ENCODE measurements around the gene BRCA2. TPM values are rescaled to one million over a fixed set of nuclear protein-coding genes. Genes with fewer than 3 reads are reported as not detected.

The BRCA2 gene
- total RNA-seq, 1 experiment from 2014 or later: 11.9 TPM

DNA sequence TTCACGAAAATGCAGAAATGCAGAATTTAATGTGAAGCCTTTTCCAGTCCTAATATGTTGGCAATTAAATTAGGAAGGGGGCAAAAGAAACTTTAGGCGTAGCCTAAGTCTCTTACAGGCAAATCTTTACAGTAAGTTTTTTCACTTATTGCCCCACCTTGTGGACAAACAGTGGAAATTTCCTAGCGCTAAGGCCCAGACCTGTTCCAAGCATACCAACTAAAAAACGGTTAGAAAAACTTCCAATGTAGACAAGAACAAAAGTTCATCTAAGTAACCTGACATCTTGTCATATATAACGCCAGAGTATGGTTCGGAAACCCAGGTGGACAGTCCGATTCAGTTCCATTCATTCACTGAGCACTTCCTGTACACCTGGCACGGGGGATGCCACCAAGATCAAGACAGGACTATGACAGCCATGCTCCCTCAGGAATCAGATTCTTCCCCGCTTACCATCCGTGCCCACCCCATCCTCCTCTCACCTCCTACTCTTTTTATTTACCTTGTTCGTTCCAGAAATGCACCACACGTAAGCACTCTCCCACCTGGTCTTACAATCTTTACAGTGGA, 5.1 kb upstream of the BRCA2 start:
- Mint-ChIP-seq H3K27ac (ENCODE audit: low read depth, unreplicated experiment) (no peak overlapping the region), H3K27me3 (ENCODE audit: insufficient read depth, unreplicated experiment) (no peaks in the 10 kb centered on the region)

GRCh38 chr13:32311188-32311897, 4.0 kb upstream of the BRCA2 start:
- ChIA-PET CTCF (interaction anchor here (0.5 to 3.0 kb wide), 20 partner anchors 21 to 587 kb away, joined by 3 to 9 read pairs (median 3); partner anchors contain the start of gene FRY), POLR2A (no interaction called here)
- H3K27me3 Mint-ChIP-seq (ENCODE audit: insufficient read depth, unreplicated experiment): no peaks in the 10 kb centered on the region
- H3K27ac Mint-ChIP-seq (ENCODE audit: low read depth, unreplicated experiment): no peak overlapping the region
- BruUV-seq (replicated peaks): no TSS peak
- no peak overlapping the region for H3K4me3 Mint-ChIP-seq (ENCODE audit: unreplicated experiment)
- TF ChIP-seq CTCF (IDR thresholded peaks at IDR 0.05; ENCODE audit: unreplicated experiment): no peak
- no peaks in the 10 kb centered on the region for H3K4me1 Mint-ChIP-seq (ENCODE audit: insufficient read depth, unreplicated experiment)
- no peaks in the 10 kb centered on the region for H3K9me3 Mint-ChIP-seq (ENCODE audit: unreplicated experiment)
- DNase-seq (ENCODE audit: unreplicated experiment): no peak
- no peaks in the 10 kb centered on the region for H3K36me3 Mint-ChIP-seq (ENCODE audit: insufficient read depth, unreplicated experiment)
- intact Hi-C loops (cut with micrococcal nuclease): loop anchor here (2.0 kb wide), 1 partner anchor 399 kb away; no protein-coding TSS in a partner anchor

More for the DNA sequence above, 5.1 kb upstream of the BRCA2 start:
- Mint-ChIP-seq H3K4me1 (ENCODE audit: insufficient read depth, unreplicated experiment) (no peaks in the 10 kb centered on the region), H3K9me3 (ENCODE audit: unreplicated experiment) (no peaks in the 10 kb centered on the region), H3K4me3 (ENCODE audit: unreplicated experiment) (no peak overlapping the region), H3K36me3 (ENCODE audit: insufficient read depth, unreplicated experiment) (no peaks in the 10 kb centered on the region)
- ChIA-PET CTCF (interaction anchor here (0.6 to 3.0 kb wide), 4 partner anchors 56 to 400 kb away, joined by 3 to 9 read pairs (median 6); no protein-coding TSS in a partner anchor), POLR2A (no interaction called here)
- intact Hi-C loops (cut with micrococcal nuclease): loop anchor here (1.0 to 2.0 kb wide), 5 partner anchors 64 to 397 kb away; no protein-coding TSS in a partner anchor
- BruUV-seq (replicated peaks): no TSS peak
- peak; percentile 72 for DNase-seq (ENCODE audit: unreplicated experiment)
- TF ChIP-seq CTCF (IDR thresholded peaks at IDR 0.05; ENCODE audit: unreplicated experiment): peak; percentile 54

GRCh38 chr13:32314271-32315237, 754 bp upstream of the BRCA2 start:
- H3K27me3 Mint-ChIP-seq (ENCODE audit: insufficient read depth, unreplicated experiment): no peaks in the 10 kb centered on the region
- POLR2A ChIA-PET: interaction anchor here (0.7 to 4.8 kb wide), 13 partner anchors 9 to 406 kb away, joined by 3 to 19 read pairs (median 4); partner anchors contain the start of gene FRY

More at GRCh38 chr13:32314271-32315237, 754 bp upstream of the BRCA2 start:
- CTCF ChIA-PET: interaction anchor here (0.6 to 2.1 kb wide), 12 partner anchors 13 to 795 kb away, joined by 3 to 12 read pairs (median 4); no protein-coding TSS in a partner anchor
- BruUV-seq (replicated peaks): TSS peak; percentile 88
- Mint-ChIP-seq H3K9me3 (ENCODE audit: unreplicated experiment) (no peaks in the 10 kb centered on the region), H3K36me3 (ENCODE audit: insufficient read depth, unreplicated experiment) (no peaks in the 10 kb centered on the region), H3K4me1 (ENCODE audit: insufficient read depth, unreplicated experiment) (no peaks in the 10 kb centered on the region), H3K27ac (ENCODE audit: low read depth, unreplicated experiment) (peak overlapping the region; percentile 98), H3K4me3 (ENCODE audit: unreplicated experiment) (peak overlapping the region; percentile 90)
- intact Hi-C loops (cut with micrococcal nuclease): no loop called here
- no peak for TF ChIP-seq CTCF (IDR thresholded peaks at IDR 0.05; ENCODE audit: unreplicated experiment)
- DNase-seq (ENCODE audit: unreplicated experiment): no peak

All from MCF 10A (cell line).